ENCODE results near the gene RAB14. TPM values are rescaled to one million over a fixed set of nuclear protein-coding genes. Genes with fewer than 3 reads are reported as not detected.

Gene RAB14
- total RNA-seq = 10 to 100 TPM; 56.2 to 63.7 TPM

DNA sequence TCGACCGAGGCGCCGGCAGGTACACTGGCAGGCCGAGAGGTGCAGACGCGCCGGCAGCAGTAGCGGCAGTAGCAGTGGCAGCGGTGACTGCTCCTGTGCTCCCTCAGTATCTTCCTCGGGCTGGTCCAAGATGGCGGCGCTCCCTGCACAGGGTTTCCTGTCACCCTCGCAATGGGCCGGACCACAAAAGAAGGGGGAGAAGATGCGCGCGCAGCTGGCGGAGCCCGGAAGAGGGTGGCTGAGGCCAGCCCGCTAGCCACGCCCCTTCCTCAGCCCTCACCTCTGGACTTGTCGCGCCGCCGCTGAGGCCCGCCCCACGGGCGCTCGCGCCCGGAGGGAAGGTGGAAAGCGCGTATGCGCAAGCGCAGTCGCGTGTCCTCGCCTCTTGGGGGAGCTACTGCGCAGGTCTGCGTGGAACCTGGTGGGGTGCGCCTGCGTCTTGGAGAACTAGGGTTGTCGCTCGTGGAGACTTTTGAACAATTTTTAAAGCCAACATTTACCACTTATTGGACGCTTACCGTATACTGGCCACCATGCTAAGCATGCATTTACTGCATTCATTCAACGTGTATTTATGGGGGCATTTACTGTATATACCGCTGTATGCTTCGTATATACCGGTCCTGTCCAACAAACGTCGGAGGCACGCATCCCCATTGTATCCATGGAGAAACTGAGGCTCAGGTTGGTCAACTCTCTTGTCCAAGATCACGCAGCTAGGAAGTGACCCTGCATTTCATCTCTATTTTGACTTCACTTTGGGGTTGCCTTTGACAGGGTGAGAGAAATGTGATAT is at the start of gene RAB14:
TSS of gene RAB14 (minus strand) at position 132 of the 796 bp plus-strand sequence. CDS start 8,457 bp downstream, outside the sequence.
- Mint-ChIP-seq H3K27me3 (ENCODE audit: low read depth) (no peaks in the 10 kb centered on the region), H3K27ac (peak within 1 kb of the TSS; percentile 84), H3K4me3 (peak within 1 kb of the TSS; percentile 95 to 96), H3K9me3 (no peaks in the 10 kb centered on the region), H3K36me3 (ENCODE audit: insufficient read depth in 2 of 2) (peaks cover 0 to 2% of the 10 kb centered on the region in 2 donors), H3K4me1 (ENCODE audit: low read depth) (peaks cover 51% of the 10 kb centered on the region)
- DNase-seq (peak; percentile 100), ATAC-seq (replicated peaks in 1 of 2) (peak; percentile 91)

- Mint-ChIP-seq H3K4me3 (no peak overlapping the region), H3K27me3 (ENCODE audit: low read depth) (no peaks in the 10 kb centered on the region), H3K36me3 (ENCODE audit: insufficient read depth in 2 of 2) (no peaks in the 10 kb centered on the region), H3K9me3 (peaks cover 0 to 4% of the 10 kb centered on the region in 2 donors), H3K4me1 (ENCODE audit: low read depth) (no peaks in the 10 kb centered on the region), H3K27ac (no peak overlapping the region)
- ATAC-seq (replicated peaks in 1 of 2) = no peak
- DNase-seq = no peak
Measured at GRCh38 chr9:121249563-121249962, 47.9 kb upstream of the RAB14 start.

DNA sequence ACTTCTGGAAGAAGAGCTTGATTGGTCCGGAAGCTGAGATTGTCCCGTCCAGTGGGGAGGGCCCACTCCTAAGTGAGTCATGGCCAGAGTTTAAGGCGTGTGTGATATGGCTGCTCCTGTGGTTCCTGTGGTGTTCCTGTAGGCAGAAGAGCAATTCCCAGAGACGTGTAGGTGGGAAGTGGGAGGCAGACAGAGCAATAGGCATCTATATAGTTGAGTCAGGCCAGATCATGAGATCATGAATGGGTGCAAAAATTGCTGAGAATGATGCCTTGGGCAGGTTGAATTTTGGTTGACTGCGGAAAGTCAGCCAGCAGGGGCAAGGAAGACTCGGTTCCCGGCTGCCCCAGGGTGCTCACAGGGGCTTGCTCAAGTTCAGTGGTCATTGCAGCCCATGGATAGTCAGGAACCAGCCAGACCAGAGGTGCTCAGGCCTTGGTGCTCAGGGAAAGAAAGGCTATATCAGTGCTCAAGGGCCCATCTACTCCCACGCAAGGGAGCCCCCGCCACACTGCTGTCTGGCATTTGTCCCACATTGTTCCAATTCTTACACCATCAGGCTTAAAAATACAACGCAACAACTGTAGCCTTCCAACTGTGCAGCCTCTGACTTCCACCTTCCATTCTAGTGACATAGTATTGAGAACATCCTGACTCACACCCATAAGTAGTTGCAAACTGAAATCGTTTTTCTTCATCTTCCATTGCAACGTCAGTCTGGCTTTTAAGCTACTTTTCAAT is 45.3 kb upstream of the RAB14 start:
- peaks cover 0 to 2% of the 10 kb centered on the region in 2 donors for H3K9me3 Mint-ChIP-seq
- peaks cover 0 to 5% of the 10 kb centered on the region in 2 donors for H3K36me3 Mint-ChIP-seq (ENCODE audit: insufficient read depth in 2 of 2)
- no peak overlapping the region for H3K27ac Mint-ChIP-seq
- no peaks in the 10 kb centered on the region for H3K4me1 Mint-ChIP-seq (ENCODE audit: low read depth)
- ATAC-seq (replicated peaks in 1 of 2) = no peak
- no peak overlapping the region for H3K4me3 Mint-ChIP-seq
- no peaks in the 10 kb centered on the region for H3K27me3 Mint-ChIP-seq (ENCODE audit: low read depth)
- no peak for DNase-seq

GRCh38 chr9:121242959-121243346 is 41.3 kb upstream of the RAB14 start:
- ATAC-seq (replicated peaks in 1 of 2) (no peak), DNase-seq (no peak)
- no peaks in the 10 kb centered on the region for H3K27me3 Mint-ChIP-seq (ENCODE audit: low read depth)
- H3K9me3 Mint-ChIP-seq = no peaks in the 10 kb centered on the region
- H3K36me3 Mint-ChIP-seq (ENCODE audit: insufficient read depth in 2 of 2) = peaks cover 0 to 5% of the 10 kb centered on the region in 2 donors
- H3K4me1 Mint-ChIP-seq (ENCODE audit: low read depth) = no peaks in the 10 kb centered on the region
- no peak overlapping the region for H3K27ac Mint-ChIP-seq
- H3K4me3 Mint-ChIP-seq = no peak overlapping the region

GRCh38 chr9:121242219-121242958 is 40.7 kb upstream of the RAB14 start:
- Mint-ChIP-seq H3K27me3 (ENCODE audit: low read depth) (no peaks in the 10 kb centered on the region), H3K27ac (no peak overlapping the region), H3K36me3 (ENCODE audit: insufficient read depth in 2 of 2) (peaks cover 0 to 5% of the 10 kb centered on the region in 2 donors), H3K4me3 (no peak overlapping the region), H3K4me1 (ENCODE audit: low read depth) (no peaks in the 10 kb centered on the region), H3K9me3 (no peaks in the 10 kb centered on the region)
- DNase-seq (no peak), ATAC-seq (replicated peaks in 1 of 2) (no peak)

- DNase-seq = no peak
- Mint-ChIP-seq H3K4me3 (no peak overlapping the region), H3K36me3 (ENCODE audit: insufficient read depth in 2 of 2) (peaks cover 0 to 5% of the 10 kb centered on the region in 2 donors), H3K4me1 (ENCODE audit: low read depth) (no peaks in the 10 kb centered on the region), H3K27ac (no peak overlapping the region), H3K9me3 (no peaks in the 10 kb centered on the region), H3K27me3 (ENCODE audit: low read depth) (no peaks in the 10 kb centered on the region)
- ATAC-seq (replicated peaks in 1 of 2) = no peak
Measured at GRCh38 chr9:121240472-121241135, 38.9 kb upstream of the RAB14 start.

DNA sequence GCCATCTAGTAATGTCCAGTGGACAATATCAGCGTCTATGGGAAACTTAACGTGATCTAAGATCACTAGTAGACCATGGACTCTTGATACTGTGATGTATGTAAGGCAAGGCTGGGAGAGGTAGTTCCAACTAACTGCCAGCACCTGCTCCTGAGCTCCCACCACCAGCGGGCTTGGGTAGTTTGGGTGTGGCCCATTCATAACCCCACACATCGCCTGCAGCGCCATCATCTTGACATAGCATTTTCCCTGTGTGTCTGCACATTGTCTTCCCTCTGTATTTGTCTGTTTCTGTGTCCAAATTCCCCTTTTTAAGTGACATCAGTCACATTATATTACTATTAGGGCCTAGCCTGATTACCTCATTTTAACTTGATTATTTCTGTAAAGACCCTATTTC is 38.2 kb upstream of the RAB14 start:
- peaks cover 0 to 5% of the 10 kb centered on the region in 2 donors for H3K36me3 Mint-ChIP-seq (ENCODE audit: insufficient read depth in 2 of 2)
- H3K27ac Mint-ChIP-seq = no peak overlapping the region
- no peaks in the 10 kb centered on the region for H3K27me3 Mint-ChIP-seq (ENCODE audit: low read depth)
- no peak for DNase-seq
- ATAC-seq (replicated peaks in 1 of 2) = no peak
- no peak overlapping the region for H3K4me3 Mint-ChIP-seq
- no peaks in the 10 kb centered on the region for H3K9me3 Mint-ChIP-seq
- no peaks in the 10 kb centered on the region for H3K4me1 Mint-ChIP-seq (ENCODE audit: low read depth)

DNA sequence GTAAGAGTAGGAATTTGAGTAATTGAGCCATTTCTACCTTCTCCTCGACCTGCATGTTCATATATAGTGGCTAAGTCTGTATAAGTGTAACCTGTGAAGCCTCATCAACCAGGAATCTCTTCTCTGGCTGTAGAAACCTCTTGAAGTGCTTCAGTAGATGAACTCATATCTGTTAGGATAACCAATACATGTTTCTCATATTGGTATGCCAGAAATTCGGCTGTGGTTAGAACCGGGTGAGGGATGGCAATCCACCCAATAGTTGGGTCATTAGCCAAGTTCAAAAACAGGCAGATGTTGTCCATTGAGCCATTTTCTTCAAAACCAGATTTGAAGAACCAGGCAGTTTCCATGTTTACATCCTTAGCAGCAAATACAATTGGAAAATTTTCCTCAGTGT is 37.4 kb upstream of the RAB14 start:
- H3K27ac Mint-ChIP-seq = no peak overlapping the region
- no peak for ATAC-seq (replicated peaks in 1 of 2)
- H3K4me1 Mint-ChIP-seq (ENCODE audit: low read depth) = no peaks in the 10 kb centered on the region
- no peak for DNase-seq
- no peak overlapping the region for H3K4me3 Mint-ChIP-seq
- peaks cover 0 to 5% of the 10 kb centered on the region in 2 donors for H3K36me3 Mint-ChIP-seq (ENCODE audit: insufficient read depth in 2 of 2)
- no peaks in the 10 kb centered on the region for H3K27me3 Mint-ChIP-seq (ENCODE audit: low read depth)
- H3K9me3 Mint-ChIP-seq = no peaks in the 10 kb centered on the region

- H3K4me3 Mint-ChIP-seq = no peak overlapping the region
- DNase-seq (no peak), ATAC-seq (replicated peaks in 1 of 2) (no peak)
- no peak overlapping the region for H3K27ac Mint-ChIP-seq
- no peaks in the 10 kb centered on the region for H3K9me3 Mint-ChIP-seq
- no peaks in the 10 kb centered on the region for H3K36me3 Mint-ChIP-seq (ENCODE audit: insufficient read depth in 2 of 2)
- no peaks in the 10 kb centered on the region for H3K4me1 Mint-ChIP-seq (ENCODE audit: low read depth)
- H3K27me3 Mint-ChIP-seq (ENCODE audit: low read depth) = no peaks in the 10 kb centered on the region
Measured at GRCh38 chr9:121237916-121238315, 36.2 kb upstream of the RAB14 start.

DNA sequence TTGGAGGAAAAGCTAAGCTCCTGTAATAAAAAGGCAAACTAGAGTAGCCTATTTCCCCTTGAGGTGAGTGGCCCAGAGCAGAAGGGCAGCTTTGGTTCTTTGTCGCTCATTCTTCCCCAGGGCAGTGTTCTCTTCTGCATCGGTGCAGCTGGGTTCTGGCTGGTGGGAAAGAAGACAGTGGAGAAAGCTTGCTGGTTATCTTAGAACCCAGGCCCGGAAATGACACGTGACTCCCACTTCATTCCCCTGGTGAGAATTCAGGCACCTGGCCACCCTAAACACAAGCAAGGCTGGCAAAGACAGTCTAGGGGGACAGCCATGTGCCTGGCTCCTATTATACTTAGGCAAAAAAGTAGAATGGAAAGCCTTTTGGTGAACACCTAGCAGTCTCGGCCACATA is 33.8 kb upstream of the RAB14 start:
- no peak overlapping the region for H3K27ac Mint-ChIP-seq
- H3K4me1 Mint-ChIP-seq (ENCODE audit: low read depth) = no peaks in the 10 kb centered on the region
- no peaks in the 10 kb centered on the region for H3K27me3 Mint-ChIP-seq (ENCODE audit: low read depth)
- no peak overlapping the region for H3K4me3 Mint-ChIP-seq
- DNase-seq (no peak), ATAC-seq (replicated peaks in 1 of 2) (no peak)
- H3K9me3 Mint-ChIP-seq = no peaks in the 10 kb centered on the region
- H3K36me3 Mint-ChIP-seq (ENCODE audit: insufficient read depth in 2 of 2) = no peaks in the 10 kb centered on the region

DNA sequence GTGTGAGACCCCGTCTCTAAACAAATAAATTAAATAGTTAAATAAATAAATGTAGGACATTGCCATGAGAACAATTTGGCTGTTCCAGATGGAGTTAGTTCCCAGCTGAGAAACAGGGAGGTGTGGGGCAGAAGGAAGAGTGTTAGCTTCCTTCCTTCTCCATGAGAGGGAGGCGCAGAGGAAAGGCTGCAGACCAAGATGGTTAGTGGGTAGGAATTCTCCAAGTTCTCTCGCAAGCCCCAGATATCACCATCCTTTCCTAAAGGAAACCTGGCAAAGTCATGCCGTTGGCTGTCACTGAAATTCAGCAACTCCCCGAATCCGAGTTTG is 33.1 kb upstream of the RAB14 start:
- ATAC-seq (replicated peaks in 1 of 2) = no peak
- no peak for DNase-seq
- Mint-ChIP-seq H3K36me3 (ENCODE audit: insufficient read depth in 2 of 2) (no peaks in the 10 kb centered on the region), H3K27me3 (ENCODE audit: low read depth) (no peaks in the 10 kb centered on the region), H3K4me1 (ENCODE audit: low read depth) (no peaks in the 10 kb centered on the region), H3K4me3 (no peak overlapping the region), H3K27ac (no peak overlapping the region), H3K9me3 (no peaks in the 10 kb centered on the region)

GRCh38 chr9:121233906-121234831 is 32.5 kb upstream of the RAB14 start:
- DNase-seq (no peak), ATAC-seq (replicated peaks in 1 of 2) (no peak)
- H3K36me3 Mint-ChIP-seq (ENCODE audit: insufficient read depth in 2 of 2) = no peaks in the 10 kb centered on the region
- H3K4me3 Mint-ChIP-seq = no peak overlapping the region
- no peak overlapping the region for H3K27ac Mint-ChIP-seq
- H3K27me3 Mint-ChIP-seq (ENCODE audit: low read depth) = no peaks in the 10 kb centered on the region
- H3K9me3 Mint-ChIP-seq = no peaks in the 10 kb centered on the region
- no peaks in the 10 kb centered on the region for H3K4me1 Mint-ChIP-seq (ENCODE audit: low read depth)
